OCI-LY7 (cell line): Measurements from ENCODE around the gene HOXB3.

Source experiments
- CTCF ChIP-seq: fragments of 200-600 bp; sonication (generic); conservative IDR thresholded peaks from 2 replicates; pipeline ENCODE4 v1.5.1; 2014; ENCODE audit warnings: mild to moderate bottlenecking, antibody characterized with exemption, low read length, moderate library complexity, mixed read lengths
- EZH2phosphoT487 ChIP-seq: fragments of 200-600 bp; sonication (generic); IDR thresholded peaks from 2 replicates; pipeline ENCODE4 v1.6.1; 2018; ENCODE audit warnings: low read depth, borderline replicate concordance, mild to moderate bottlenecking, mixed run types, antibody characterized with exemption, low read length, moderate library complexity, mixed read lengths

- TF ChIP-seq CTCF (no peak), EZH2phosphoT487 (no peak)
Measured at GRCh38 chr17:48542114-48542656, 47.9 kb downstream of the HOXB3 start.
